ENCODE data around the gene PSMD6. TPM values are rescaled to one million over a fixed set of nuclear protein-coding genes. Genes with fewer than 3 reads are reported as not detected.

The PSMD6 gene
- total RNA-seq, 1 donor from 2014 or later, result 88.7 TPM

DNA sequence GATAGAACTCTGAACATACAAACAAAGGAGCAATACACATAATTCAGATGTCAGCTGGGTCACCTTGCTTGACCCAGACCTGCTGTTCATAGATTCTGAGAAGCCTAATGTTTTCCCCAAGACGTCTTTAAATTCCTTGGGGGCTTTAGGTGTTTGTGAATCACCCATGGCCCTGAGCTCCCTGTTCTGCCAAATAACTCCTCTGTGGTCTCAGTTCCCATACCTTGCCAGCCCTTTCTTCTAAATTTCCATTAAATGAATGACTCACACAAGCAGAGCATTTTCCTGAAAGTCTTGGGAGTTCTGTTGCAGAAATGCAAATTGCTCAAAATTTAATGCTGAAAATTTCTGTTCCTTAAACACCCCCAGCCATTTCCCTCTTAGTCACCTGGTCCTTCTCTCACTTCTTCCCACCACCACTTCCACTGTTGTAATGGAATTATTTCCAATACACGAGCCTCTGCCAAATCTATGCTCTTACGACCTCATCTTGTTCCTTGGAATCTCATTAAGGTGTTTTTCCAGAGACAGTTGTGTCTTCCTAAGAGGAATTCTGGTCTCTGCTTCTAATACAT, 33.4 kb upstream of the PSMD6 start:
- no peak for TF ChIP-seq EZH2 (IDR thresholded peaks at IDR 0.05; ENCODE audit: insufficient read depth, low read length)
- TF ChIP-seq CTCF (IDR thresholded peaks at IDR 0.05; ENCODE audit: insufficient read depth, low read depth, low read length), result no peak
- Histone ChIP-seq H3K27me3 (ENCODE audit: insufficient read depth, low read length) (no peaks in the 10 kb centered on the region), H2AFZ (ENCODE audit: low read depth, low read length) (no peak overlapping the region), H3K79me2 (ENCODE audit: insufficient read depth, low read length) (no peaks in the 10 kb centered on the region), H3K4me3 (ENCODE audit: insufficient read depth, low read depth, low read length) (no peak overlapping the region), H3K4me1 (ENCODE audit: insufficient read depth, low read length) (peaks cover 8% of the 10 kb centered on the region), H3K9me3 (ENCODE audit: insufficient read depth, low read depth, low read length) (no peaks in the 10 kb centered on the region), H3K4me2 (ENCODE audit: low read length) (peak overlapping the region; percentile 17), H3K9ac (ENCODE audit: low read length) (peak overlapping the region; percentile 16), H3K27ac (ENCODE audit: low read depth, low read length) (peak overlapping the region; percentile 44), H3K36me3 (ENCODE audit: insufficient read depth, low read length) (no peaks in the 10 kb centered on the region), H4K20me1 (ENCODE audit: insufficient read depth, low read length) (no peaks in the 10 kb centered on the region)
- Mint-ChIP-seq H3K4me3 (ENCODE audit: unreplicated experiment) (no peak overlapping the region), H3K27ac (ENCODE audit: unreplicated experiment) (peak overlapping the region; percentile 5), H3K27me3 (ENCODE audit: low read depth, unreplicated experiment) (no peaks in the 10 kb centered on the region), H3K4me1 (ENCODE audit: low read depth, unreplicated experiment) (peaks cover 14% of the 10 kb centered on the region), H3K36me3 (ENCODE audit: low read depth, unreplicated experiment) (no peaks in the 10 kb centered on the region), H3K9me3 (ENCODE audit: unreplicated experiment) (no peaks in the 10 kb centered on the region)
- DNase-seq (ENCODE audit: low read depth), result peak; percentile 96
- peak; percentile 39 for FAIRE-seq

- H3K27ac ChIP-seq (ENCODE audit: low read depth, low read length), result no peak overlapping the region
- Mint-ChIP-seq H3K4me3 (ENCODE audit: unreplicated experiment) (no peak overlapping the region), H3K27ac (ENCODE audit: unreplicated experiment) (no peak overlapping the region), H3K9me3 (ENCODE audit: unreplicated experiment) (no peaks in the 10 kb centered on the region), H3K4me1 (ENCODE audit: low read depth, unreplicated experiment) (peaks cover 14% of the 10 kb centered on the region), H3K27me3 (ENCODE audit: low read depth, unreplicated experiment) (no peaks in the 10 kb centered on the region), H3K36me3 (ENCODE audit: low read depth, unreplicated experiment) (no peaks in the 10 kb centered on the region)
- H3K79me2 ChIP-seq (ENCODE audit: insufficient read depth, low read length), result no peaks in the 10 kb centered on the region
- H3K36me3 ChIP-seq (ENCODE audit: insufficient read depth, low read length), result no peaks in the 10 kb centered on the region
- no peak for DNase-seq (ENCODE audit: low read depth)
- no peak overlapping the region for H3K4me3 ChIP-seq (ENCODE audit: insufficient read depth, low read depth, low read length)
- no peak for FAIRE-seq
- no peak overlapping the region for H2AFZ ChIP-seq (ENCODE audit: low read depth, low read length)
- H3K4me2 ChIP-seq (ENCODE audit: low read length), result no peak overlapping the region
- TF ChIP-seq CTCF (IDR thresholded peaks at IDR 0.05; ENCODE audit: insufficient read depth, low read depth, low read length) (no peak), EZH2 (IDR thresholded peaks at IDR 0.05; ENCODE audit: insufficient read depth, low read length) (no peak)
- H4K20me1 ChIP-seq (ENCODE audit: insufficient read depth, low read length), result no peaks in the 10 kb centered on the region
- H3K27me3 ChIP-seq (ENCODE audit: insufficient read depth, low read length), result no peaks in the 10 kb centered on the region
- H3K4me1 ChIP-seq (ENCODE audit: insufficient read depth, low read length), result peaks cover 8% of the 10 kb centered on the region
- H3K9ac ChIP-seq (ENCODE audit: low read length), result no peak overlapping the region
- no peaks in the 10 kb centered on the region for H3K9me3 ChIP-seq (ENCODE audit: insufficient read depth, low read depth, low read length)
Measured at GRCh38 chr3:64055076-64055475, 31.8 kb upstream of the PSMD6 start.

GRCh38 chr3:64054488-64054887, 31.2 kb upstream of the PSMD6 start:
- no peak for DNase-seq (ENCODE audit: low read depth)
- no peaks in the 10 kb centered on the region for H3K9me3 ChIP-seq (ENCODE audit: insufficient read depth, low read depth, low read length)
- H3K79me2 ChIP-seq (ENCODE audit: insufficient read depth, low read length), result no peaks in the 10 kb centered on the region
- no peaks in the 10 kb centered on the region for H3K27me3 ChIP-seq (ENCODE audit: insufficient read depth, low read length)
- H3K4me2 ChIP-seq (ENCODE audit: low read length), result no peak overlapping the region
- H3K4me3 ChIP-seq (ENCODE audit: insufficient read depth, low read depth, low read length), result no peak overlapping the region
- TF ChIP-seq EZH2 (IDR thresholded peaks at IDR 0.05; ENCODE audit: insufficient read depth, low read length) (no peak), CTCF (IDR thresholded peaks at IDR 0.05; ENCODE audit: insufficient read depth, low read depth, low read length) (no peak)
- FAIRE-seq, result no peak
- peaks cover 12% of the 10 kb centered on the region for H3K4me1 ChIP-seq (ENCODE audit: insufficient read depth, low read length)
- no peak overlapping the region for H3K27ac ChIP-seq (ENCODE audit: low read depth, low read length)
- peaks cover 16% of the 10 kb centered on the region for H3K4me1 Mint-ChIP-seq (ENCODE audit: low read depth, unreplicated experiment)
- no peaks in the 10 kb centered on the region for H3K9me3 Mint-ChIP-seq (ENCODE audit: unreplicated experiment)
- H3K36me3 ChIP-seq (ENCODE audit: insufficient read depth, low read length), result no peaks in the 10 kb centered on the region
- H3K4me3 Mint-ChIP-seq (ENCODE audit: unreplicated experiment), result no peak overlapping the region
- H2AFZ ChIP-seq (ENCODE audit: low read depth, low read length), result no peak overlapping the region
- no peak overlapping the region for H3K9ac ChIP-seq (ENCODE audit: low read length)
- H3K27me3 Mint-ChIP-seq (ENCODE audit: low read depth, unreplicated experiment), result no peaks in the 10 kb centered on the region
- H3K27ac Mint-ChIP-seq (ENCODE audit: unreplicated experiment), result no peak overlapping the region
- H3K36me3 Mint-ChIP-seq (ENCODE audit: low read depth, unreplicated experiment), result no peaks in the 10 kb centered on the region
- H4K20me1 ChIP-seq (ENCODE audit: insufficient read depth, low read length), result no peaks in the 10 kb centered on the region

Data from astrocyte (in vitro differentiated cells and primary cell).